HG02588 (cell line): ENCODE measurements around the gene SCAMP1.
"Not testable (repeated sequence)": the region's sequence is repeated elsewhere in the genome, so short reads cannot be mapped to it uniquely, and the experiment has no call there.

Source experiments
- ATAC-seq: cut with Tn5 transposase; IDR thresholded peaks from one replicate; pipeline ENCODE4 v1.9.1; 2021; ENCODE audit warnings: mild to moderate bottlenecking, moderate library complexity; ENCODE audit not compliant: unreplicated experiment

SCAMP1 gene

DNA sequence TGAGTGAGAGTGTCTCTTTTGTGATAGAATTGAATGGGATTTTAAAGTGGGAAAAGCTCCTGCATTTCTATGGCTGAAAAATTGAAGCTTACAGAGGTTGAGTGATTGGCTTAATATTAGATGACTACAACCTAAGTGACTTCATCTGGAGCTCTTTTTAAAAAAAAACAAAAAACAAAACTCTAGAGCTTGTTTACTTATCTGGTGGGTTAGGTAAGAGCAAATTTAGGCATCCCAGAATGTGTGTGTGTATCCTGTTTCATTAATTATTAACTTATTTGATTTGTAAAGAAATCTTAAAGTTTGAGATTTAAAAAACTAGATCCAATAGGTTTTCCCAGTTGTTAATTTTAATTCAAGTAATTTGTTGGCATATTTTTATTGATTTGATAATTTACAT lies 60.1 kb downstream of the SCAMP1 start:
- ATAC-seq, result no peak

DNA sequence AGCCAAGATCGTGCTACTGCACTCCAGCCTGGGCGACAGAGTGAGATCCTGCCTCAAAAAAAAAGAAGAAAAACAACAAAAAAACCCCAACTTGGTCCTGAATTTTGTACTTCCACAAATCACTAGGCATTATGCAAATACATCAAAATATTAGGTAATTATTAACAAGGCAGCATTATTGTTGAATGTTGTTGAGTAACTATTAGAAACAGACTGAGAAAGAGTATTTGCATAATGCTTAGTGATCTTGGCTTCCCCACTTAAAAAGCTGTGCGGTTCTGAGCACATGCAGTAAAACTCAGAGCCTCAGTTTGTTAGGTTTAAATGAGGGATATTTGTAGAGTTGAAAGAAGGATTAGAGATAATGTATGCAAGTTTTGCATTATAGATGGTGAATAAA lies 64.2 kb downstream of the SCAMP1 start:
- ATAC-seq, result no peak

DNA sequence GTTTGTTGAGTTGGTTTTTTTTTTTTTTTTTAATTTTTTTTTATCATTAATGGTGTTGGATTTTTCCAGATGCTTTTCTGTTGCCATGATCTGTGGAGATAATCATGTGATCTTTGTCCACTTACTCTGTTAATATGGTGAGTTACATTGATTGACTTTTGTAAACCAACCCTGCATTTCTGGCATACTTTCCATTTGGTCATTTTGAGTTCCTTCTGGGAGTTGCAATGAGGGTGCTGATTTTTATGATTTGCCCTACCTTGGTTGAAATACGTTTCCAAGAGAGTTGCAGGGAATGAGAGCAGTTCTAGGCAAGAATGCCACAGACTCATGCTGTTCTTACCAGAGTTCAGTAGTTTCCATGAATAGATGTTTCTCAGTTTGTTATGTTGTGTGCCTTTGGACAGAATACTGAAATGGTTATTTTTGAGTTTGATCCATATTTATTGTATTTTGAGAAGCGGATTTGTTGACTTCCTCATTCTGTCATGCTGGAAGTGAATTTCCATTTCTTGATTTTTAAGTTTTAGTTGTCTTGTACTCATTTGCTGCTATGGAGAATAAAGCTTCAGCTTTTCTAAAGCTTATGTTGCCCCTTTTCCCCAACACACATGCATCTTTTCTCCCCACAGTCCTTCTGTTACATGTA lies 69.0 kb downstream of the SCAMP1 start:
- no peak for ATAC-seq

DNA sequence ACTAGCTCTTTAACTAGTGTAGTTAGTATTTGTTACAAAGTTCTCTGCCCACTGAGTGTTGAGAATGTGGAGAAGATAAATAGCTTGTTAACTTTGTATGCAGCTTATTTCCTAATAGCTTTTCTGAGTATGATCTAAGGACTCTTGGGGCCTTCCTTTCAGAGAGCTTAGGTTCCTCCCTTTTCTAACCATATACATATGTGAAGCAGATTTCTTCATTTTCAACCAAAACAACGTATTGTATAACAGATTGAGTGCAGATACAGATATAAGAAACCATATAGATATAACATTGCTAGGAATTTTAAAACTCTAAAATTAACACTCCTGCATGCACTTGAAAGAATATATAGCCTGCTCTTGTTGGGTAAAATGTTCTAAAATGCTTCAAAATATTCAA lies 70.4 kb downstream of the SCAMP1 start:
- no peak for ATAC-seq

DNA sequence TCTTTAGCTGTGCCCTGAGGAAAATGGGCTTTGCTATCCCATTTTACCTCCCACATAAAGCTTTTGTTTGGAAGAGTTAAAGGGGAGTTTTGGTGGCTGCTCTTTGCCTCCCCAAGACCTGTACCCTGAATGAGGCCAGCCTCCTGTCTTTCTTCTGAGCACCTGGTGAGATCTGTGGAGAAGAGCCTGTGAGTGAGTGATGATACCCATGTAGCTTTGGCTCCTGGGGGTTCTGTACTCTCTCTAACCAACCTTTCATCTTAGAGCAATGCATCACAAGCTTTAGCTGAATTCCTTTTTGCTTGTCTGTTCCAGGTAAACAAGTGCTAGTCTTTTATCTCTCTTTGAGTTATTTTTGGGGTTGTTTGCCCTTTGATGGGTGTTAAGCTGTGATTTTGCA lies 73.6 kb downstream of the SCAMP1 start:
- no peak for ATAC-seq

DNA sequence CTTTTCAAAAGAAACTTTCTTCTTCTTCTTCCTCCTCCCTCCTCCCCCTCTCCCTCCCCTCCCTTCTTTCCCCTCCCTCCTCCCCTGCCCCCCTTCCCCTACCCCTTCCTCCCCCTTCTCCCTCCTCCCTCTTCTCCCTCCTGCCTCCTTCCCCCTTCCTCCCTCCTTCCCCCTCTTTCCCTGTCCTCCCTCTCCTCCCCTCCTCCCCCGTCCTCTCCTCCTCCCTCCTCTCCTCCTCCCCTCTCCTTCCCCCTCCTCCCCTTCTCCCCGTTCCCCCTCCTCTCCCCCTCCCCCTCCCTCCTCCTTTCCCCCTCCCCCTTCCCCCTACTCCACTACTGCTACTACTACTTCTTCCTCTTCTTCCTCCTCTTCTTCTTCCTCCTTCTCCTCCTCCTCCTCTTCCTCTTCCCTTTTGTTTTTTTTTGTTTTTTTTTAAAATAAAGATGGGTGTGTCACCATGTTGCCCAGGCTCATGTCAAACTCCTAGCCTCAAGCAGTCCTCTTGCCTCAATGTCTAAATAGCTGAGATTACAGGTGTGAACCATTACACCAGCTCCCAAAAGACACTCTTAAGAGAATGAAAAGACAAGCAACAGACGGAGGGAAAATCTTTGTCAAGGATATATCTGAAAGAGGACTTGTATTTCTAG lies 87.5 kb downstream of the SCAMP1 start:
- ATAC-seq, result no peak

DNA sequence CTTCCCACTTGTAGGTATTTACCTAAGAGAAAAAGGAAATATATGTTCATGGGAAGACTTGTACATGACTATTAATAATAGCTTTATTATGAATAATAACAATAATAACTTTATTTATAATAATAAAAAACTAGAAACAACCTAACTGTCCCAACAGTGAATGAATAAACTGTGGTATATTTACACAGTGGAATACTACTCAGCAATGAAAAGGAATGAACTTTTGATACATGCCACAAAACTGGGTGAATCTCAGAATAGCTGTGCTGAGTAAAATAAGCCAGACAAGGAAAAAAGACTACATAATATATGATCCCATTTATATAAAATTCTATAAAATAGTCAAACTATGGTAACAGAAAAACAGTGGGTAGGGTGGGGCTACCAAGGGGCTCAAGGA lies 88.7 kb downstream of the SCAMP1 start:
- no peak for ATAC-seq

DNA sequence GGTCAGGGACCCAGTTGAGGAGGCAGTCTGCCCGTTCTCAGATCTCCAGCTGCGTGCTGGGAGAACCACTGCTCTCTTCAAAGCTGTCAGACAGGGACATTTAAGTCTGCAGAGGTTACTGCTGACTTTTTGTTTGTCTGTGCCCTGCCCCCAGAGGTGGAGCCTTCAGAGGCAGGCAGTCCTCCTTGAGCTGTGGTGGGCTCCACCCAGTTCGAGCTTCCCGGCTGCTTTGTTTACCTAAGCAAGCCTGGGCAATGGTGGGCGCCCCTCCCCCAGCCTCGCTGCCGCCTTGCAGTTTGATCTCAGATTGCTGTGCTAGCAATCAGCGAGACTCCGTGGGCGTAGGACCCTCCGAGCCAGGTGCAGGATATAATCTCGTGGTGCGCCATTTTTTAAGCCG lies 97.1 kb downstream of the SCAMP1 start:
- not testable (repeated sequence) for ATAC-seq

DNA sequence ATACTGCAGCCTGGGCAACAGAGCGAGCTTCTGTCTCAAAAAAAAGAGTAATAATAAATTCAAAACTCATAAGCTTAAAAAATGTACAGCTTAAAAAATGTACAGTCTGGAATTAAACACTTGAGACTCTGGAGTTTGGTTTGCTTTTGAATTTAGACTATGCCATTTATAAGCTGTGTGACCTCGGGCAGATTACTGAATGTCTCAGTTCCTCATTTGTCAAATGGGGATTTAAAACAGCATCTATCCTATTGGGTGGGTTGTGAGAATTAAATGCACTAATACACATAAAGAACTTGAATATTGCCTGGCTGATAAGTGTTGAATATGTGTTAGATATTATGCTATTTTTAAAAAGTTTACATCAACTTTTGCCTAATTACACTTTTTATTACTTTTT lies 98.4 kb downstream of the SCAMP1 start:
- ATAC-seq, result no peak

DNA sequence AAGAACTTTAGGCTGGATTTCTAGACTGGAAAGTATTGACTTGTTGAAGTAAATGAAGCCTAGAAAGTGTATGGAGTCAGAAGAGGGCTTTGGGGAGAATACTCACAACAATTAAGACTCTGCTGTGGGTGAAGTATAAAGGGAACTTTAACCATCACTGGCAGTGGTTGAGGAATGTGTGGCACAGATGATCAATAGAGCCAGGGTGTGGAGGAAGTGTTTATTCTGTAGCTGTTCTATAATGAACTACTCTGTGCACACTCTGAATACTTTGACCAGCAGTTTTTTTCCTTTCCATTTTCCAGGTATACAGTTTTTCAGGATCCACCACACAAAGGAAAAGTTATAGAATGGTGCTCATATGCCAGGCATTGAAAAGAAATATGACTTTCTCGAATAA lies 106.7 kb downstream of the SCAMP1 start:
- no peak for ATAC-seq

DNA sequence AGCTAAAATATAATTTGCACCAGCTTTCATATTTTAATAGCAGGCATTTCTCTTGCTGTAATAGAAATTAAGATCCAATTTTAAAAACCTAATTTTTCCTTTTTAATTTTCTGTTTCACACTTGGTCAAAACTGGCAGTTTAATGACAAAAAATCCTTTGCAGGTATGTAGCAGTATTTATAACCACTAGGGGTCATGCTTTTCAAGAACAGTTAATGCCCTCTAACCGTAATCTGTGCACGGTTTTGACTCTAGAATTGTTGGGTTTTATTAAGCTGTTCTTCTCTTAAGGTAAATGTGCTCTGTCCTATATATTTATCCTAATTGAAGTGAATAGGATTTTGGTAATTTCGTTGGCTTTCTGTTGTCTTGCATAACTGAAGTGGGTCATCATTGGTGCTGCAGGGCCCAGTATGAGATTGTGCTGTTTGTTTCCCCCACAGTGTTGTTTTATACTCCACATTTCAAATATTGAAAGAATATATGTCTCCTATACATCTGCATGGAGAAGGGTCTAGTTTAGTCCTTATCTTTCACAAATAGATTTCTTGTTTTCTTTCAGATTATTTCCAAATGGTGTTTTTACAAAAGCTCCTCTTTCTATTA lies 107.4 kb downstream of the SCAMP1 start:
- ATAC-seq, result no peak

DNA sequence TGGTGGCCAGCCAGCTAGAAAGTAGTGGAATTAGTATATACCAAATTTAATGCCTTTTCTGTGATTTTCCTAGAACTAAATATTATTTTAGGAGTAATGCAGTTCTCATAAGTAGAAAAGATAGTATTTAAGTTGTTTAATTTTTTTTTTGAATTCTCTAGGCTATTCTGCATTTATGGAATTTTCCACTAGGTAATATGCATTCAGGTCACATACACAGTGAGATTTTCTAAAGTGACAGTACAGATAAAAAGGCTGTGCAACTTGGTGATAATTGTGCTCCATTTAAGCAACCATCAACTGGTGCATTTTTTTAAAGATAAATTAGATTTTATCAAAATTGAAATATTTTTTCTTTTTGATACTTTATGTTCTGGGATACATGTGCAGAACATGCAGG lies 111.5 kb downstream of the SCAMP1 start:
- no peak for ATAC-seq

DNA sequence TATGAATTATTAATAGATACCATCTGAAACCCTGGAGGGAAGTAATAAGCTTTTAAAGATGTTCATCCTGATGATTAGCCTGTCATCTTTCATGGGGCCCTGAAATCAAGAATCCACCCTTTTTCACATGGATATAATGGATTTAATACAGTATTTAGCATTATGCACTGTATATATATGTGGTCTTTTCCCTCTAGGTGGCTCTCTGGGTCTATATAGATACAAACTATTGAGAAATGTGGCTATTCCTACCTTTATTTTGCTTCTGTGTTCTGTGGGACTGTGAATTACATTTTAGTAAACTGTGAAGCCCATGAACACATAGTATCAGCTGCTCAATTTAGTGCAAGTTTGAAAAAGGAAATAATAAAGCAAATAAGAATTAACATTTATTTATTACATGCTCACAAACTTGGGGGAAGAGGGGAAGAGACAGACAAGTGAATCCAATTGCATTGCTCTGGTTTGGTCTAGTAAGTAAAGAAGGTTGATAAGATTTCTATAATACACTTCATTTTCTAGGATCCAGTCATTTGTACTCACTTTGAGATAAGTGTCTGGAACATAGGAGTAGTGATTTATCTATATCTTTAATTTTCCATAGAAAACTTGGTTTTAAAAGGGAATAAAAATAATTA lies 112.2 kb downstream of the SCAMP1 start:
- no peak for ATAC-seq

DNA sequence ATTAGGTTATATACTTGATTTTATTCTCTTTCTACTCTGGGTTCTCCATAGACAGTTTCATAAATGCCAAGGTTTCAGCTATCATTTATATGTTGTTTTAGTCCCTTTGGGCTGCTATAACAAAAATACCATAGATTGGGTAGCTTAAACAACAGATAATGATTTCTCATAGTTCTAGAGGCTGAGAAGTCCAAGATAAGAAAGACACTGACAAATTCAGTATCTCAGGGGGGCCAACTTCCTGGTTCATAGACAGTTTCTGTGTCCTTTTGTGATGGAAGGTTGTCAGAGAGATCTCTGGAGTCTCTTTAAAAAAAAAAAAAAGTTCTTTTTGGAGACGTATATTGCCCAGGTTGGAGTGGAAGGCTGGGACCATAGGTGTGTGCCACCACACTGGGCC lies 113.3 kb downstream of the SCAMP1 start:
- ATAC-seq, result no peak

DNA sequence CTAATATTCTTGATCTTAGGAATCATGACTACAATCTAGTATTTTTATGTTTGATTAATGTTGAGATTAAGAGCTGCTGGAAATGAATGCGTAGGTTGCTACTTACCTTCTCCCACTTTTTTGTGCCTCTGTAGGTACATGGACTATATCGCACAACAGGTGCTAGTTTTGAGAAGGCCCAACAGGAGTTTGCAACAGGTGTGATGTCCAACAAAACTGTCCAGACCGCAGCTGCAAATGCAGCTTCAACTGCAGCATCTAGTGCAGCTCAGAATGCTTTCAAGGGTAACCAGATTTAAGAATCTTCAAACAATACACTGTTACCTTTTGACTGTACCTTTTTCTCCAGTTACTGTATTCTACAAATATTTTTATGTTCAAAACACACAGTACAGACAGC lies 115.0 kb downstream of the SCAMP1 start:
- ATAC-seq, result no peak

DNA sequence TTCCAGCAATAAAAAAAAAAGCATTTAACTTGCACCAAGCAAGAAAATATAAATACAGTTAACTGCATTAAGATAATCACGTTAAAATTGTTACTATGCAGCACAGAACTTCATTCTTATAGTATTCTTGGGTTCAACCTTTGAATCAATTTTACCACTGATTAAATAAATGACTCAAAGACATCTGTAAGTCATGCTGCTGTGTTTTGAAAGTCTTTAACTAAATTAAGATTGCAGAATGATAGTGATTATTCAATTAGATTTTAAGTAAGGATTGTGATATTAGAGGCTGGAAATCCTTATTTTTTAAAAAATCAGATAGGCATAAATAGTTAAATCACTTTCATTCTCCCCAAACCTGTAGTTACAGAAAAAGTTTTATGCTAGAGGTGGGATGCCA lies 116.4 kb downstream of the SCAMP1 start:
- no peak for ATAC-seq

DNA sequence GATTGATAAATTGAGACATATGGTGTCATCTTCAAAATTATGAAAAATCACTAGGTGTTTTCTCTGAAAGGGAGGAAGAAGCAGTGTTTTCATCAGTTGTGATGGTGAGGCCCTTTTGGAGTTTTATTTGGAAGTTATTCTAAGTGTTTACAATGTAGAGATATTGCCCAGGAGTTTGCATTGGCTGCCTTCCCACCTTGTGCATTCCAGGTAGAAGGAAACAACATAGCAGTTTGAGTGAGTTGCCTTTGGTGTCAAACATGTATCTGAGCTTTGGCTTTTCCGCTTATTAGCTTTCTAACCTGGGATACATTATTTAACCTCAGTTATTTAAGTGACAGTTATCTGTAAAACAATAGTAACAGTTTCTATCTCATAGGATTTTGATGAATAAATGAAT lies 122.5 kb downstream of the SCAMP1 start:
- no peak for ATAC-seq

DNA sequence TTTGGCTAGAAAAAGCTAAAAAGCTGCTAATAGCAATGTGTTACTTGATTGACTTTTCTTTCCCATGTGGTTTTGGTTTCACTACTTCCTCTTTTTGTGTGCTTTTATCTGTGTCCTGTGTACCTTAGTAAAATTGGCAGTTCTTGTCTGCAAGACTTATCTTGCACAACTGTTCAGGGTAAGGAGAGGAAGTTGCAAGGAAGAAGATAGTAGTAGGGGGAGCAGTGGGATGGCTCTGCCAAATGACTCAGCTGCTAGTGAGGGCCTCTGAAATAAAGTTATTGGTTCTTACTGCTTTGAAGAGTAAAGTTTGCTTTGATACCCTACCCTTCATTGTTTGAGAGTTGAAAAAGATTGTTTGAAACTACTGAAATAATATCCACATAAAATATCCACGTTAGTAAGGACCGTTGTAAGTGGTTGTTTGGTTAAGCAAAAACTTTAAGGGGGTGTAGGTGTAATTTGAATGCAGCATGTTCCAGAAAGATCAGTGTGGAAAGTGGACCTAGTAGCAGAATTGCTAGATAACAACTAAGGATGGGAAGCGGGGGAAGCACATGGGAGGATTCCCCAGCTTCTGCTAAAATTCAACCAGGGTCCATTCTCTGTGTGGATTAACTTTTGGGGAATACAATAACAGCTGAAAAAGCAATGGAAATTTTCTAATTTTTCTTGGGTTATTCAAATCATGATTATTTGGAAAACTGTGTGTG lies 123.5 kb downstream of the SCAMP1 start:
- ATAC-seq, result peak; percentile 83

DNA sequence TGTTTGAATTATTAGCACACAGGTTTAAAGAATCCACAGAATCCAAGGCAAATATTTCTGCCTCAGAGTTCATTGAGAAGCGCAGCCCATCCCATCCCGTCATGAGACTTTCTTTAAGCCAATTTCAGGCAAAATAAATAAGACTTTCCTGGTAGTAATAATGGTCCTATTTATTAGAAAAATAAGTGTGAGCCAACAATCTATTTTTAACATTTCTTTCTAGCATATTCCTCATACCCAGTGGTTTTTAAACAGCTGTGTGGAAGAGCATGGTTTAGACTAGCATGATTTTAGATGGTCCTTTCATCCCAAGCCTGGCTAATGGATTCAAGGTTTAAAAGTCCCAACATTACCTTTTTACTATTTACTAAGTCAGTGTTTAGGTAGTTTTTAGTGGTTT lies 125.8 kb downstream of the SCAMP1 start:
- no peak for ATAC-seq

DNA sequence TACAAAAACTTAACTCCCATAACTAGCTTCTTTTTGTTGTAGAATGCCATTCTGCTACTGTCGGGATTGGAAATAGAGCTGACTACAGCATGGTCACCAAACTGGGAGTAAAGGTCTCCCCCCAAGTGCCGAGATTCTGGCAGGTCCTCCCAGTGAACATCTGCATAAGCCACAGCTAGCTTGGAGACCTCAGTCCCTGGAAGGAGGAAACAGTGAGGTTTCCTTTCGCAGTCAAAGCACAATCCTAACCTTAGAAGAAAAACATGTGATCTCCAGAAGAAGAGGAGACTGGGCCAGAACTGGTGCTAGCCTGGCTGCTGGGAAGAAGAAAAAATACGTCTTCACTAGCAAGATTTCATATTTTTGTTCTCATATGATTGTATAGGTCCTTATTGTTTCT lies 127.4 kb downstream of the SCAMP1 start:
- no peak for ATAC-seq

DNA sequence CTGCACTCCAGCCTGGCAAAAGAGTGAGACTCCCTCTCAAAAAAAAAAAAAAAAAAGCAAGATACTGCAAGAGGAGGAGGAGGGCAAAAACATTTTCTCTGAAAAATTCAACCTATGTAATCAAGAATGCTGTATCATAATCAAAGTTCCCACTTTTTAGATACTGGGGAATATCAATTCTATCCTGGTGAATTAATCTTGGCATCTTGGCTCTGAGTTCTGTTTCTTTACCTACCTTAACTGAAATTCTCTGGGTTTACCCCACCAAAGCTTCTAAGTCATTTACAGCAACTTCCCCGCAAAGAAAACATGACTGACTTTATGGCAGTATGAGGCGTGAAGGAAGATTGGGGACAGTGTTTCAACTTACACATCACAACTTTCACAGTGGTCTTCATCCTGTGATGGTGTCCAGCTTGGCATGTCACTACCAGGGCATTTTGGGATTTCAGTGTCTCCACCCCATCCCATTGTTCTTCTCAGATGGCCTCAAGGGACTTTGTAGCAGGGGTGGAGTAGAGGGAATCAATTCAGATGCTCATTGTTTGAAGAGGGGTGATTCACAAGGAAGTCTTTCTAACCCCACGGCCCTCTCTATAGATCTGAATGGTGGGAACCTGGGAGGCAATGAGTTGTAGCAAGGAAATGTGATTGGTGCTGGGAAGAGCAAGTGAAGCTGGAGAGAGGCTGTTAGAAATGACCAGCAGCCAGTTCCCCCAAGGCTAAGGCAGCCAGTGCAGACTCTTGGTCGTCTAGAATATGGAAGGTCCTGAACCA lies 130.5 kb downstream of the SCAMP1 start:
- no peak for ATAC-seq
